Neural crest cell (in vitro differentiated cells): Measurements from ENCODE around the gene DOC2A. TPM values are rescaled to one million over a fixed set of nuclear protein-coding genes. Genes with fewer than 3 reads are reported as not detected.

Experiments
- DNase-seq: peaks from one replicate; pipeline ENCODE4 v3.0.0; 2021; ENCODE audit warnings: low read depth, mixed read lengths, low spot score
- H3K27ac Mint-ChIP-seq: one replicate; pipeline ENCODE4 v1.8.0; 2021; ENCODE audit warnings: mild to moderate bottlenecking, mixed read lengths; ENCODE audit not compliant: unreplicated experiment
- H3K27me3 Mint-ChIP-seq: 2 replicates; pipeline ENCODE4 v1.8.0; 2021; ENCODE audit warnings: low read depth, mild to moderate bottlenecking, mixed read lengths
- H3K36me3 Mint-ChIP-seq: 2 replicates; pipeline ENCODE4 v1.8.0; 2021; ENCODE audit warnings: low read depth, mild to moderate bottlenecking, mixed read lengths
- H3K4me1 Mint-ChIP-seq: 2 replicates; pipeline ENCODE4 v1.8.0; 2021; ENCODE audit warnings: mixed read lengths
- H3K4me3 Mint-ChIP-seq: one replicate; pipeline ENCODE4 v1.8.0; 2021; ENCODE audit warnings: mild to moderate bottlenecking, mixed read lengths
- H3K9me3 Mint-ChIP-seq: 2 replicates; pipeline ENCODE4 v1.8.0; 2021; ENCODE audit warnings: mixed read lengths
- CTCF ChIP-seq: fragments of 200-600 bp; sonication (generic); conservative IDR thresholded peaks from 2 replicates; pipeline ENCODE4 v1.5.0; 2021; ENCODE audit warnings: antibody characterized with exemption, mild to moderate bottlenecking
- total RNA-seq: library from RNA; stranded (reverse); gene quantifications from 2 replicates; pipeline ENCODE4 v1.2.1, GENCODE V29; 2021

DOC2A gene
- total RNA-seq, 1 donor from 2014 or later = 5.7 TPM

- H3K27ac Mint-ChIP-seq = peak overlapping the region; percentile 71
- peak overlapping the region; percentile 98 for H3K4me3 Mint-ChIP-seq
- TF ChIP-seq CTCF = no peak
- H3K36me3 Mint-ChIP-seq = peaks cover 19% of the 10 kb centered on the region
- H3K9me3 Mint-ChIP-seq = peaks cover 6% of the 10 kb centered on the region
- H3K27me3 Mint-ChIP-seq = no peaks in the 10 kb centered on the region
- peaks cover 38% of the 10 kb centered on the region for H3K4me1 Mint-ChIP-seq
- DNase-seq = no peak
Measured at GRCh38 chr16:29977063-29977825, 33.6 kb downstream of the DOC2A start.

GRCh38 chr16:29975811-29976511 lies 34.9 kb downstream of the DOC2A start:
- Mint-ChIP-seq H3K4me3 (peak overlapping the region; percentile 98), H3K9me3 (peaks cover 6% of the 10 kb centered on the region), H3K27ac (peak overlapping the region; percentile 58), H3K36me3 (peaks cover 22% of the 10 kb centered on the region), H3K27me3 (no peaks in the 10 kb centered on the region), H3K4me1 (peaks cover 38% of the 10 kb centered on the region)
- no peak for DNase-seq
- TF ChIP-seq CTCF = no peak

- H3K4me3 Mint-ChIP-seq = peak overlapping the region; percentile 98
- H3K4me1 Mint-ChIP-seq = peaks cover 38% of the 10 kb centered on the region
- H3K9me3 Mint-ChIP-seq = peaks cover 6% of the 10 kb centered on the region
- no peaks in the 10 kb centered on the region for H3K27me3 Mint-ChIP-seq
- peak overlapping the region; percentile 83 for H3K27ac Mint-ChIP-seq
- H3K36me3 Mint-ChIP-seq = peaks cover 22% of the 10 kb centered on the region
- no peak for TF ChIP-seq CTCF
- no peak for DNase-seq
Measured at GRCh38 chr16:29975134-29975538, 35.7 kb downstream of the DOC2A start.

- Mint-ChIP-seq H3K27ac (peak overlapping the region; percentile 83), H3K27me3 (no peaks in the 10 kb centered on the region), H3K36me3 (peaks cover 25% of the 10 kb centered on the region), H3K9me3 (peaks cover 6% of the 10 kb centered on the region), H3K4me1 (peaks cover 38% of the 10 kb centered on the region), H3K4me3 (peak overlapping the region; percentile 98)
- no peak for DNase-seq
- TF ChIP-seq CTCF = no peak
Measured at GRCh38 chr16:29974291-29975133, 36.3 kb downstream of the DOC2A start.
